Measurements from ENCODE around the gene HNRNPUL1.

The HNRNPUL1 gene

DNA sequence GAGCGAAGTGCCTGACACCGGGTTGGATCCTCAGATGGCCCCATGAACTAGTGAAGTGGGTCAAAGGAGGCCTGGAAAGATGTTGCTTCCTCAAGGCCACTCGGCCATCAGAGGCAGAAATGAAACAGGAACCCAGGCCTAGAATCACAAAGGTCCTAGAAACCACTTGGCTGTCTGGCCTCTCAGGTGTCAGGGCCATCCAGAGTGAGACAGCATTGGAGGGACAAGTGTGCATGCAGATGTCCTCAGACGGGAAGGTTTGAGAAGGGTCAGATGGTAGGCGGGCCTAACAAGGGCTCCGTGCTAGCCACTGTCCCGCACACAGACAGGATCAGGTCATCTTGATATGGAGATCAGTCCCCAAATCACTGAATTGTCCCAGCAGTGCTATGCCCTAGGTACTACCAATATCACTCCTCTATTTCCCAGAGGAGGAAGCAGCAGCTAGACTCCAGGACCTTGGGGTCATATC, 60.1 kb downstream of the HNRNPUL1 start:
- no peak overlapping the region for H3K27ac ChIP-seq (ENCODE audit: low read length)
- peaks cover 18% of the 10 kb centered on the region for H3K4me1 ChIP-seq (ENCODE audit: low read length)
- no peak overlapping the region for H3K4me2 ChIP-seq (ENCODE audit: low read depth, low read length)
- no peaks in the 10 kb centered on the region for H4K20me1 ChIP-seq (ENCODE audit: insufficient read depth, low read length)
- TF ChIP-seq, protein P1, sequence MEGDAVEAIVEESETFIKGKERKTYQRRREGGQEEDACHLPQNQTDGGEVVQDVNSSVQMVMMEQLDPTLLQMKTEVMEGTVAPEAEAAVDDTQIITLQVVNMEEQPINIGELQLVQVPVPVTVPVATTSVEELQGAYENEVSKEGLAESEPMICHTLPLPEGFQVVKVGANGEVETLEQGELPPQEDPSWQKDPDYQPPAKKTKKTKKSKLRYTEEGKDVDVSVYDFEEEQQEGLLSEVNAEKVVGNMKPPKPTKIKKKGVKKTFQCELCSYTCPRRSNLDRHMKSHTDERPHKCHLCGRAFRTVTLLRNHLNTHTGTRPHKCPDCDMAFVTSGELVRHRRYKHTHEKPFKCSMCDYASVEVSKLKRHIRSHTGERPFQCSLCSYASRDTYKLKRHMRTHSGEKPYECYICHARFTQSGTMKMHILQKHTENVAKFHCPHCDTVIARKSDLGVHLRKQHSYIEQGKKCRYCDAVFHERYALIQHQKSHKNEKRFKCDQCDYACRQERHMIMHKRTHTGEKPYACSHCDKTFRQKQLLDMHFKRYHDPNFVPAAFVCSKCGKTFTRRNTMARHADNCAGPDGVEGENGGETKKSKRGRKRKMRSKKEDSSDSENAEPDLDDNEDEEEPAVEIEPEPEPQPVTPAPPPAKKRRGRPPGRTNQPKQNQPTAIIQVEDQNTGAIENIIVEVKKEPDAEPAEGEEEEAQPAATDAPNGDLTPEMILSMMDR (IDR thresholded peaks at IDR 0.05; ENCODE audit: low read length): no peak
- TF ChIP-seq EZH2 (optimal IDR thresholded peaks at IDR 0.05; ENCODE audit: low read depth, low read length) (no peak), EZH2phosphoT487 (IDR thresholded peaks at IDR 0.05; ENCODE audit: low read length) (no peak)
- DNase-seq: no peak
- H3F3A ChIP-seq (ENCODE audit: insufficient read depth, low read length): peaks cover 28% of the 10 kb centered on the region
- no peaks in the 10 kb centered on the region for H3K36me3 ChIP-seq (replicated peaks; ENCODE audit: insufficient read depth, low read length)
- no peaks in the 10 kb centered on the region for H3K9me2 ChIP-seq (replicated peaks; ENCODE audit: insufficient read depth, low read length)
- no peaks in the 10 kb centered on the region for H3K9me3 ChIP-seq (replicated peaks; ENCODE audit: insufficient read depth, low read length)
- H3K4me3 ChIP-seq (ENCODE audit: low read length): no peak overlapping the region
- no peaks in the 10 kb centered on the region for H3K27me3 ChIP-seq (replicated peaks; ENCODE audit: insufficient read depth, low read length)
- H2AFZ ChIP-seq (ENCODE audit: low read length): no peak overlapping the region
- no peak overlapping the region for H3K9ac ChIP-seq (ENCODE audit: low read length)
- peaks cover 3% of the 10 kb centered on the region; the same call in 1 of the 2 replicates for H3K79me2 ChIP-seq (ENCODE audit: low read length)

DNA sequence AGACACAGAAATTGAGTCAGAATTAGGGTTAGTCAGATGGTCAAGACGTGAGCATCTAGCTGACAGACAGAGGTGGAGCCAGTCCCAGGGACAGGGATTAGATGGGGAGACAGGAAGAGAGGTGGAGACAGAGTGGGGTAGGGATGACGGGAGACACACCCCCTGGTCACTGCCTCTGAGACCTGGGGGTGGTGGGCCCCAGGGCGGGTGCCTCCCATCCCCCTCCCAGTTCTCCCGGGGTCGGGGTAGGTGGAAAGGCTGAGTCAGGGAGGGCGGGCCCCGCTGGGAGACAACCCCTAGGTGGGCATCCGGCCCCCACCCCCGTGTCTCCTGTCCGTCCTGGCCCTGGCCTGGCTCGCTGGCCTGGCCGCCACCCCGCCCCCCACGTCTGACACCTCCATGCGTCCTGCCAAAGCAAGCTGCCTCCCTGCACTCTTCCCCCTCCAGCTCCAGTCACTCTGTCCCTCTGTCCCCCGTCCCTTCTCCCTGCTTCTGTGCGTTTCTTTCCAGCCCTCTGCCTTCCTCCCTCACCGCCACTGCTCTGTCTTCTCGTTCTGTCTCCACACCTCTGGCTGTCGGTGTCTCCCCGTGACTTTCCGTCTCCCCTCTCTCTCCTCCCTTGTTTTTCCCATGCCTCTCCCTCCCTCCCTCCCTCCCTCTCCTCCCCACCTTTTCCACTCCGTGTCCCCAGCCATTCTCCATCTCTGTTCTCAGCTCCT, 60.9 kb downstream of the HNRNPUL1 start:
- no peak overlapping the region for H3K4me2 ChIP-seq (ENCODE audit: low read depth, low read length)
- no peak for DNase-seq
- H3K36me3 ChIP-seq (replicated peaks; ENCODE audit: insufficient read depth, low read length): no peaks in the 10 kb centered on the region
- H3K27ac ChIP-seq (ENCODE audit: low read length): no peak overlapping the region
- no peak overlapping the region for H2AFZ ChIP-seq (ENCODE audit: low read length)
- H3F3A ChIP-seq (ENCODE audit: insufficient read depth, low read length): peaks cover 28% of the 10 kb centered on the region
- H3K27me3 ChIP-seq (replicated peaks; ENCODE audit: insufficient read depth, low read length): no peaks in the 10 kb centered on the region
- H3K9me3 ChIP-seq (replicated peaks; ENCODE audit: insufficient read depth, low read length): no peaks in the 10 kb centered on the region
- H3K4me1 ChIP-seq (ENCODE audit: low read length): peaks cover 18% of the 10 kb centered on the region
- no peaks in the 10 kb centered on the region for H3K9me2 ChIP-seq (replicated peaks; ENCODE audit: insufficient read depth, low read length)
- H3K9ac ChIP-seq (ENCODE audit: low read length): no peak overlapping the region
- no peak overlapping the region for H3K4me3 ChIP-seq (ENCODE audit: low read length)
- peaks cover 3% of the 10 kb centered on the region; the same call in 1 of the 2 replicates for H3K79me2 ChIP-seq (ENCODE audit: low read length)
- no peak for TF ChIP-seq EZH2 (optimal IDR thresholded peaks at IDR 0.05; ENCODE audit: low read depth, low read length)
- no peak for TF ChIP-seq EZH2phosphoT487 (IDR thresholded peaks at IDR 0.05; ENCODE audit: low read length)
- TF ChIP-seq, protein P1 (IDR thresholded peaks at IDR 0.05; ENCODE audit: low read length): no peak
- no peaks in the 10 kb centered on the region for H4K20me1 ChIP-seq (ENCODE audit: insufficient read depth, low read length)

DNA sequence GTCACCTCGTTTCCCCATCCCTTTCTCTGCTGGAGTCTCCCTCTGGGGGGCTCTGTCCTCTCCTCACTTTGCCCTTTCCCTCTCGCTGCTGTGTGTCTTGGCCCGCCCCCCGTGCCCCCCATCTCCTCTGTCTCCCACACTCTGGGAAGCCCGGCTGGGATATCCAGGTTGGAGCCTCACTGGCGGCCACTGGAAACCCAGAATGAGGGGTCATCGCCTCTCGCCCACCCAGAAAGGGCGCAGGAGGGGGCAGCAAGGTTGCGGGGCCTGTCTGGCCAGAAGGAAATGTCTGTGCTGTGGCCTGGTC, 61.4 kb downstream of the HNRNPUL1 start:
- TF ChIP-seq, protein P1 (IDR thresholded peaks at IDR 0.05; ENCODE audit: low read length): no peak
- no peak for TF ChIP-seq EZH2 (optimal IDR thresholded peaks at IDR 0.05; ENCODE audit: low read depth, low read length)
- no peak for TF ChIP-seq EZH2phosphoT487 (IDR thresholded peaks at IDR 0.05; ENCODE audit: low read length)
- H2AFZ ChIP-seq (ENCODE audit: low read length): no peak overlapping the region
- H3K4me1 ChIP-seq (ENCODE audit: low read length): peaks cover 18% of the 10 kb centered on the region
- no peaks in the 10 kb centered on the region for H3K27me3 ChIP-seq (replicated peaks; ENCODE audit: insufficient read depth, low read length)
- H4K20me1 ChIP-seq (ENCODE audit: insufficient read depth, low read length): no peaks in the 10 kb centered on the region
- peaks cover 3% of the 10 kb centered on the region; the same call in 1 of the 2 replicates for H3K79me2 ChIP-seq (ENCODE audit: low read length)
- DNase-seq: no peak
- no peak overlapping the region for H3K4me3 ChIP-seq (ENCODE audit: low read length)
- H3K9ac ChIP-seq (ENCODE audit: low read length): no peak overlapping the region
- H3F3A ChIP-seq (ENCODE audit: insufficient read depth, low read length): peaks cover 28% of the 10 kb centered on the region
- no peak overlapping the region for H3K4me2 ChIP-seq (ENCODE audit: low read depth, low read length)
- no peaks in the 10 kb centered on the region for H3K36me3 ChIP-seq (replicated peaks; ENCODE audit: insufficient read depth, low read length)
- no peaks in the 10 kb centered on the region for H3K9me3 ChIP-seq (replicated peaks; ENCODE audit: insufficient read depth, low read length)
- no peak overlapping the region for H3K27ac ChIP-seq (ENCODE audit: low read length)
- no peaks in the 10 kb centered on the region for H3K9me2 ChIP-seq (replicated peaks; ENCODE audit: insufficient read depth, low read length)

Measured in MM.1S (cell line).